Panc1 (cell line): ENCODE data around the gene SIK3. TPM values are rescaled to one million over a fixed set of nuclear protein-coding genes. Genes with fewer than 3 reads are reported as not detected.

Experiments used
- ATAC-seq: fragments of 200-7000 bp; cut with Tn5 transposase; 2 replicates; pipeline ENCODE4 v1.9.1; 2020; ENCODE audit warnings: mild to moderate bottlenecking, moderate library complexity
- BruUV-seq: library from RNA; stranded (reverse); fragments of 400-500 nt; replicated peaks from 2 replicates; lab custom pipeline; 2021; lab: Mats Ljungman, UMichigan
- CTCF ChIA-PET: fragments of 300-600 bp; sonication (Branson Sonifier 250); formaldehyde crosslinking; loops from one replicate; lab custom pipeline; 2022; ENCODE audit warnings: antibody characterized with exemption; lab: Charles Lee
- POLR2A ChIA-PET: fragments of 300-600 bp; sonication (Branson Sonifier 250); formaldehyde crosslinking; loops from one replicate; lab custom pipeline; 2022; ENCODE audit warnings: antibody characterized with exemption; lab: Charles Lee
- DNase-seq: peaks from one replicate; pipeline ENCODE4 v3.0.0-alpha.2; 2010; ENCODE audit warnings: low read depth, low spot score
- H3K27ac ChIP-seq: 2 replicates; pipeline ENCODE4 v1.5.1; 2011; ENCODE audit warnings: mild to moderate bottlenecking, low read length, inconsistent platforms
- H3K27me3 ChIP-seq: fragments of 200-500 bp; sonication (Bioruptor generic); 2 replicates; pipeline ENCODE4 v1.6.0; 2014; ENCODE audit warnings: low read length, inconsistent platforms; ENCODE audit not compliant: control insufficient read depth, insufficient read depth
- H3K36me3 ChIP-seq: fragments of 200-500 bp; sonication (Bioruptor generic); 2 replicates; pipeline ENCODE4 v1.5.1; 2014; ENCODE audit warnings: inconsistent platforms, mild to moderate bottlenecking, low read length, moderate library complexity; ENCODE audit not compliant: control insufficient read depth, insufficient read depth
- H3K4me1 ChIP-seq: 2 replicates; pipeline ENCODE4 v1.5.1; 2011; ENCODE audit warnings: inconsistent platforms, mild to moderate bottlenecking, low read length, moderate library complexity; ENCODE audit not compliant: control insufficient read depth, insufficient read depth
- H3K4me3 ChIP-seq, 2 experiments: 2 replicates each; pipeline ENCODE4 v1.5.1; 2011 to 2012; ENCODE audit warnings: low read depth in 2 of 2, low read length in 2 of 2, mild to moderate bottlenecking in 2 of 2, inconsistent platforms in 1 of 2, moderate library complexity in 1 of 2
- H3K9me3 ChIP-seq: fragments of 200-500 bp; sonication (Bioruptor generic); 2 replicates; pipeline ENCODE4 v1.5.1; 2014; ENCODE audit warnings: low read depth, mild to moderate bottlenecking, inconsistent platforms, low read length, moderate library complexity; ENCODE audit not compliant: control insufficient read depth, insufficient read depth
- CTCF ChIP-seq: fragments of 450-650 bp; IDR thresholded peaks from 2 replicates; pipeline ENCODE4 v1.5.1; 2017; ENCODE audit warnings: mild to moderate bottlenecking
- POLR2AphosphoS5 ChIP-seq: IDR thresholded peaks from 2 replicates; pipeline ENCODE4 v1.6.1; 2012; ENCODE audit warnings: mild to moderate bottlenecking, low read depth, low read length, moderate library complexity
- REST ChIP-seq, 2 experiments: IDR thresholded peaks; 2 replicates each; pipeline ENCODE4 v1.6.1; 2011 to 2012; ENCODE audit warnings: low read depth in 2 of 2, control low read depth in 1 of 2, low read length in 1 of 2, mild to moderate bottlenecking in 1 of 2, moderate library complexity in 1 of 2; ENCODE audit not compliant: insufficient read depth in 1 of 2
- SIN3A ChIP-seq: IDR thresholded peaks from 2 replicates; pipeline ENCODE4 v1.6.1; 2012; ENCODE audit warnings: low read depth, mild to moderate bottlenecking, low read length, moderate library complexity, borderline replicate concordance; ENCODE audit not compliant: insufficient read depth
- TCF7L2 ChIP-seq: IDR thresholded peaks from 2 replicates; pipeline ENCODE4 v1.6.1; 2011; ENCODE audit warnings: mild to moderate bottlenecking, low read depth, low read length, inconsistent platforms
- in situ Hi-C: cut with HindIII; loops from 2 replicates; pipeline ENCODE4 v1.10.0; 2016; ENCODE audit warnings: low sequenced_read_pairs, low pct_unique_long_range_greater_than_20kb
- intact Hi-C: fragments of 100-400 bp; cut with micrococcal nuclease; formaldehyde crosslinking; loops from one replicate; pipeline ENCODE4 v1.10.0; 2022; ENCODE audit not compliant: unreplicated experiment
- total RNA-seq: library from RNA; stranded (reverse); gene quantifications from one replicate; pipeline ENCODE4 v1.2.1, GENCODE V29; 2021; ENCODE audit not compliant: unreplicated experiment

SIK3 gene
- total RNA-seq, 1 experiment from 2014 or later = 39.7 TPM

- no peaks in the 10 kb centered on the region for H3K9me3 ChIP-seq
- no TSS peak for BruUV-seq
- in situ Hi-C loops (no loop called here), intact Hi-C loops (no loop called here)
- DNase-seq (no peak), ATAC-seq (no peak)
- no peaks in the 10 kb centered on the region for H3K4me1 ChIP-seq
- no peak overlapping the region for H3K27ac ChIP-seq
- TF ChIP-seq SIN3A (no peak), TCF7L2 (no peak), REST (IDR thresholded peaks at IDR 0.05; ENCODE audit: insufficient read depth in 1 of 2, low read depth in 2 of 2, low read length in 1 of 2) (no peak), CTCF (no peak), POLR2AphosphoS5 (no peak)
- ChIA-PET POLR2A (no interaction called here), CTCF (interaction anchor here (0.6 to 0.7 kb wide), 2 partner anchors 10 to 351 kb away, joined by 3 read pairs; no protein-coding TSS in a partner anchor)
- no peaks in the 10 kb centered on the region for H3K27me3 ChIP-seq
- no peak overlapping the region for H3K4me3 ChIP-seq
- no peaks in the 10 kb centered on the region for H3K36me3 ChIP-seq
Measured at GRCh38 chr11:116828632-116829524, 269.4 kb downstream of the SIK3 start.

- ATAC-seq (no peak), DNase-seq (no peak)
- H3K27me3 ChIP-seq = no peaks in the 10 kb centered on the region
- TF ChIP-seq CTCF = no peak
- no peak overlapping the region for H3K27ac ChIP-seq
- in situ Hi-C loops (no loop called here), intact Hi-C loops (no loop called here)
- H3K36me3 ChIP-seq = no peaks in the 10 kb centered on the region
- no peak overlapping the region for H3K4me3 ChIP-seq
- no peaks in the 10 kb centered on the region for H3K4me1 ChIP-seq
- no TSS peak for BruUV-seq
- ChIA-PET POLR2A (no interaction called here), CTCF (no interaction called here)
- H3K9me3 ChIP-seq = no peaks in the 10 kb centered on the region
Measured at GRCh38 chr11:116827461-116827860, 270.8 kb downstream of the SIK3 start.
